Left renal cortex interstitium (tissue), 4 donors: ENCODE results near the gene TMPRSS4. TPM values are rescaled to one million over a fixed set of nuclear protein-coding genes. Genes with fewer than 3 reads are reported as not detected.

Source experiments
- DNase-seq, 4 donors: peaks; one replicate each; pipeline ENCODE4 v3.0.0-alpha.2; 2013; ENCODE audit warnings: low read depth in 4 of 4, low spot score in 2 of 4, missing footprints in 1 of 4
- polyA plus RNA-seq, 4 donors: library from polyadenylated mRNA; unstranded; fragments of 120-200 nt; gene quantifications; one replicate each; pipeline ENCODE4 v1.2.1, GENCODE V29; 2013; ENCODE audit not compliant: insufficient read length in 4 of 4

TMPRSS4 gene, protein sequence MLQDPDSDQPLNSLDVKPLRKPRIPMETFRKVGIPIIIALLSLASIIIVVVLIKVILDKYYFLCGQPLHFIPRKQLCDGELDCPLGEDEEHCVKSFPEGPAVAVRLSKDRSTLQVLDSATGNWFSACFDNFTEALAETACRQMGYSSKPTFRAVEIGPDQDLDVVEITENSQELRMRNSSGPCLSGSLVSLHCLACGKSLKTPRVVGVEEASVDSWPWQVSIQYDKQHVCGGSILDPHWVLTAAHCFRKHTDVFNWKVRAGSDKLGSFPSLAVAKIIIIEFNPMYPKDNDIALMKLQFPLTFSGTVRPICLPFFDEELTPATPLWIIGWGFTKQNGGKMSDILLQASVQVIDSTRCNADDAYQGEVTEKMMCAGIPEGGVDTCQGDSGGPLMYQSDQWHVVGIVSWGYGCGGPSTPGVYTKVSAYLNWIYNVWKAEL
- polyA plus RNA-seq, result 10 to 100 TPM; 25.8 to 39.6 (median 32.0) TPM

DNA sequence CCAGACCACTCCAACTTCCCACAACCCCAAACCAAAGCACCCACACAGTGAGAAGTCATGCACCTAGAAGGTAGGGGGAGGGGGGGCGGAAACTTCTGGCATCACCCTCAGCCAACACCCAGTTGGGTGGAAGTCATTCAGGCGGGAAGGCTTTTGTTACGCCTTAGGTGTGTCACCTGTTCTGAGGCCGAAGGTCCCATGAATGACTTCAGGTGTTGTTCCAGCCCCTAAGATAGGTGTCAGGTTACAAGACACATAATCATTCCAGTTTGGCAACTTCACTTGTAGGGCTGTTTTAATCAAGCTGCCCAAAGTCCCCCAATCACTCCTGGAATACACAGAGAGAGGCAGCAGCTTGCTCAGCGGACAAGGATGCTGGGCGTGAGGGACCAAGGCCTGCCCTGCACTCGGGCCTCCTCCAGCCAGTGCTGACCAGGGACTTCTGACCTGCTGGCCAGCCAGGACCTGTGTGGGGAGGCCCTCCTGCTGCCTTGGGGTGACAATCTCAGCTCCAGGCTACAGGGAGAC lies at the start of gene TMPRSS4:
Gene TMPRSS4, plus strand, starts transcription at position 325 of the 528 bp plus-strand sequence. CDS start 225 bp downstream, outside the sequence.
- peak in 1 of 4 donors; percentile 59 for DNase-seq

DNA sequence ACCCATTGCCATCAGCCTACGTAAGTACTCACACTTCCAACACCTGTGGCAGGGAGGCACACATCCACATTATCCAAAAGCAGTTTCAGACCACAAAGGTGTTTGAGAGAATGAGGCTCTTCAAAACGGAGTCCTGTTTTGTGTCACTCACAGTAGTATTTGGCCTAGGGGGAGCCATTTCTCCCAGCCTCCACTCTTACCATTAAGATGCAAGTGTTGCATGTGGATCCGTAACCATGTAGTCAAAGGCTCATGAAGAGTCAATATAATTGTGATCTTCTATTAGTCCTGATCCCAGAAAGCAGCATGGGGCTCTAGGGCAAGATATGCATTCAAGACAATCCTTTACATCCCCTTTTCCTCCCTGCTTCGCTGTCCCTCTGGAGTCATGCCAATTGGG lies 49.2 kb upstream of the TMPRSS4 start:
- no peak for DNase-seq

DNA sequence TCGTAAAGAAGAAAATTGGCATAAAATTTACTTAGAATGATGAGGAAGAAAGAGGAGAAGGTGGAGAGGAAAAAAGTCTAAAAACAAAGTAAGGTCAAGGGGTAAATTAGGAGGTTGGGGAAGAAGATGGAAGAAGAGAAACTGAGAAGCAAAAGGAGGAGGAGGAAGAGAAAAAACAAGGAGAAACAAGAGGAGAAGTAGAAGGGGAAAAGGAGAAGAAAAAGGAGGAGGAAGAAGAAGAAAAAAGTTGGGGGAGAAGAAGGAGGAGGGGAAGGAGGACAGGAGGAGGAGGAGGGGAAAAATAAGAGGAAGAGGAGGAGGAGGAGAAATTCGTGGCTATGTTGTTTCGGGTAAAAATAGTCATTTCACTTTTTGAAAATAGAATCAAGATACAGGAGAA lies 48.3 kb upstream of the TMPRSS4 start:
- no peak for DNase-seq

DNA sequence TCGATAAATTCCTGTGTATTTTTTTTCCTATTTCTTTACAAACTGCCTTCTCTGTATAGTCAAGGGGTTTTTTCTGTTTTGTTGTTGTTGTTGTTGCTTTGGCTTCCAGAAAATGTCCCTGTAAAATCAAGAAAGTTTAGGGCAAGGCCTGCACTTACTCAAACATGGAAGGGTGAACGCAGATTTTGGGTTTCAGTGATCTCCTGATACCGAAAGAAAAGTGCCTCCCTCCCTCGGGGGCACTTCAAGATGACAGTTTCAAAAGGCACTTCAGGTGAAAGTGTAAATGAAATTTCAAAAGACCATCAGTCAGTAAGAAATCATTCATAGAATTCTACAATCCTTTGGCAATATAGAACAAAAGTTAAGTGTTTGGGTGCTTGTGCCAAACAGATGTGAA lies 43.4 kb upstream of the TMPRSS4 start:
- DNase-seq, result no peak

DNA sequence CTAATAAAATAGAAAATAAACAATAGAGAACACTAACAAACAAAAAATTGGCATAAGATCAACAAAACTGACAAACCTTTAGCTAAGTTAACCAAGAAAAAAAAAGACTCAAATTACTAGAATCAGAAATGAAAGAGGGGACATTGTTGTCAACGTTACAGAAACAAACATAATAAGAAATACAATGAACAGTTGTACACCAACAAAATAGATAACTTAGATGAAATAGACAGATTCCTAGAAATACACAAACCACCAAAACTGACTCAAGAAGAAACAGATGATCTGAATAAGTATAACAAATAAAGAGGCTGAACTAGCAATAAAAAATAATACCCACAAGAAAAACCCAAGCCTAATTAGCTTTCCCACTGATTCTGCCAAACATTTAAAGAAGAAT lies 34.7 kb upstream of the TMPRSS4 start:
- no peak for DNase-seq

DNA sequence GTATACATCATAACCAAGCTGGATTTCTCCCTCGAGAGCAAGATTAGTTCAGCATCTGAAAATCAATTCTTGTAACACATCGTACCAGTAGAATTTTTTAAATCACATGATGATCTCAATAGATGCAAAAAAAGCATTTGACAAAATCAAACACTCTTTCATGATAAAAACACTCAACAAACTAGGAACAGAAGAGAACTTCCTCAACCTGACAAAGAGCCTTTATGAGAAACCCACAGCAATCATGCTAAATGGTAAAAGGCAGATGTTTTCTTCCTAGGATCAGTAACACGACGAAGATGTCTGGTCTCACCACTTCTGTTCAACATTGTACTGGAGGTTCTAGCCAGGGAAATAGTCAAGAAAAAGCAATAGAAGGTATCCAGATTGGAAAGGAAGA lies 34.1 kb upstream of the TMPRSS4 start:
- DNase-seq, result no peak

DNA sequence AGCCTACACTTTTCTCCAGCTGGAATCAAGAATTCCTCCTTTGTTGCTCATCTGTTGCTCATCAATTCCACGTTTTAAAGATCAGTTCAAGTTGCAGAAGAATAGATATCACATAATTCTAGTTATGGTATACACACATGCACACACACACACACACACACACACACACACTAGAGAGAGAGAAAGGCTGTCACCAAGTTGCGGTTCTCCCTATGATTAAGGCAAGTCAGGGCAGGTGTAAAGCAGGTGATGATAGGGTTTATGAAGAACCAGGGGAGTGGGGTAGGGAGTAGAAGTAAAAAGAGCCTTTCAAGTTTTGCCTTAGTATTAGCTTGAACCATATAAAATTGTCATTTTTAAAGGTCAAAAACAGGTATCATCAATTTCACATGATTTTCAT lies 31.7 kb upstream of the TMPRSS4 start:
- no peak for DNase-seq

DNA sequence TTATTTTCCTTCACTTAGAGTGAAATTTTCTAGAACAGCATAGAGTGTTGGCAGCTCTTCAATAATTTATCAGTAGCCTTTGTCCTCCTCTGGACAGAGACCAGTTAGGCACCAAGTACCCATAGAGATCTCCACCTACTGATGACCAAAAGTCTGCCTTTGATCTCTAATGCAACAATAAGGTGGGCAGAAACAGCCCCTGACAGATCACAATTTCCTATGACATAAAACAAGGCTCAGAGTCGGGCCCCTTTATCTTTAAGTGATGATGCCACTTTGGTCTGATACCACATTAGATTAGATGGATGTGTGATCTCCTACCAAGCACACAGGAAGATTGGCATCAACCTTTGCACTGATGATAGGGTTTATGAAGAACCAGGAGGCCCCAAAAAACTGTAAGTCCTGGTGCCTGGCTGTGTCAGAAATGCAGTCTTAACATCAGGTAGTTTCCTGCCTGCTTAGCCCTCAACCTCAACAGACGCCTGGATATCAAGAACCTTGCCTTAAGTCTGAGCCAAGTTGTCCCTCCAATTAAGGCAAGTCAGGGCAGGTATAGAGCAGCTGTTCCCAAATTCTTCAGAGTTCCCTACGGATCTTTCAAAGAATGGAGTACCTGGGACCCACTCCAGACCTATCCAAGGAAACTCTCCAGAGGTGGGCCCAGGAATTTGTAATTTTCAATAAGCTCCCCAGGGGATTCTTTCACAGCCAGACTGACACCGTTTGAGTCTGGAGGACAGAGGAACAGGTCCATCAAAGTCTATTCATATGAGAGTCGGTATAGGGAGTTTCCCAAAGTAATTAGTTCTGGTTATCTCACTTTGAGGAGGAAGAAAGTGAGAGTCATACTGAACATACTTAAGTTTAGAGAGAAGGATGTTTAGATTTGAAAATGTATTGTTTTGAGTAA lies 30.6 kb upstream of the TMPRSS4 start:
- DNase-seq, result no peak

DNA sequence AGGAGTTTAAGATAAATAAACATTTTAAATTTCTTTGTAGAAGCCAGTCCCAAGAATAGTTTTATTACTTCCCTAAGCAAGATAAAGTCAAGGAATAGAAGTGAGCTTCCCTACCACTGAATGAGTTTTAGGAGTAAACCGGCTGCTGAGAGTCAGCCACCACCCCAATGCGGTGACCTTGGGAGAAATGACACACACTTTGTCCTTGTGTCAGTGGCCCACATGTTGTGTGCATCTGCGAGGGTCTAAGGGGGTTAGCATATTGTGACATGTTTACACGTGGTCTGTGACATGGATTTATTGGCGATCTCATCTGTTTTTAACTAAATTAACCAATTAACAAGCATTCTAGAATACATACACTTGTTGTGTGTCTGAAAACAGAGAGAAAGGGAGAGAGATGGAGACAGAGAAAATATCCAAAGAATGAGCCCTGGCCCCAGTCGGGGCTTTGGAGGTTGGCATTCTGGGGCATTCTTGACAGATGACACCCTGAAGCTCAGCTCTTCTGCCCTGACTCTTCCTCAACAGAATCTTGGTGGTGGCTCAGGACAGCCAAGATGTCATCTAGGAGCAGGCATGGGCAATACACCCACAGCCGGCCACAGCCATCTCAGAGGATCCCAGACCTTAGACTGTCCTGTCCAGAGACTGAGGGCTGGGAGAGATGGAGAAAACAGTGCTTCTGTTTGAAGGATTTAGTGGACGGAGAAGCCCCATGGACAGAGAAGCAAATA lies 29.7 kb upstream of the TMPRSS4 start:
- DNase-seq, result no peak

DNA sequence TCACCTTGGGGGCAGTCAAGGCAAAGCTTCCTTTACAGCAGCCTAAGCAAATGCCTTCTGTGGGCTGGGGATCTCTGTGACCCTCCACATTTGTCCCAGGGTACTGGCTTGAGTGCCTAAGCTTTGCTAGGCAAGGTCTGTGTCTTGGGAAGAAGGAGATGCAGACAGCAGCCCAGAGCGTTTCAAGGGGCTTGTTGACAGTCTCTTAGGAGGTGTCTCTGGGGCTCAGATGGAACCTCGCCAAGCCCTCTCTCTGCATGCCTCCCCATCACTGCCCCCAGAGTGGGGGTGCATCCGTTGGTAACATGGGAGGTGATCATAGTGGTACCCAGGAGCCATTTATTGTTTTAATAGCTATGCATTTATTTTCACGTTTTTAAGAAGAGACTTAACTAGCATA lies 29.1 kb upstream of the TMPRSS4 start:
- DNase-seq, result no peak

DNA sequence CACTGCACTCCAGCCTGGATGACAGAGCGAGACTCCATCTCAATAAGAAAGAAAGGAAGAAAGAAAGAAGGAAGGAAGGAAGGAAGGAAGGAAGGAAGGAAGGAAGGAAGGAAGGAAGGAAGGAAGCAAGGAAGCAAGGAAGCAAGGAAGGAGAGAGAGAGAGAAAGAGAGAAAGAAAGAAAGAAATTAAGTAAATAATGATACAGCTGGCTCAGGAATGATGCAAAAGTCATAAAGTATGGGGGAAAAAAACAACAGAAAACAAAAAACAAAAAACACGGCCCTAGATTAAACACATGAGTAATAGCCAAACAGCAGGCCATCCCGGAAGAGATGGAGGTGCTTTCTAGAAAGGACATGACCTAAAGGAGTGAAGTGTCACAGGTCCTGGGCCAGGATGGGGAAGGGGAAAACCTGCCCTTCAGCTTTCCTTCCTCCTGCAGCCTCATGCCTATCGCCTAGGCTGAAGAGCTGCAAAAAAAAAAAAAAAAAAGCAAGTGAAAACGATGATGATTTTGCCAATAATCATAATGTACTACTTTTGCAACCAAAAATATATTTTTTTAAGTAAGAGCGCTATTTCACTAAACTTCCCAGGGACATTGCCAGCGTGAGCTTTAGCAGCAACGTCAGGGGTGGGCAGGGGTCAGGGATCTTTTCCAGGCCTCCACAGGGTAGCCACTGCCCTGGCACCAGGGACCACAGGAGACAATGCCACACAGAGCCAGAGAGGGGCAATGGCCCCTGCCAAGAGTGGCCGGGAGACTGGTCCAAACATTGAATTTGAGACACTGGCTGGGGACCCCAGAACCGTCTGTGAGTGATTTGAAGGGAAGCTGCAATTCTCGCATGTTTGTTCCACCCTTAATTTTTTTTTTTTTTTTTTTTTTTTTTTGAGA lies 28.2 kb upstream of the TMPRSS4 start:
- no peak for DNase-seq

DNA sequence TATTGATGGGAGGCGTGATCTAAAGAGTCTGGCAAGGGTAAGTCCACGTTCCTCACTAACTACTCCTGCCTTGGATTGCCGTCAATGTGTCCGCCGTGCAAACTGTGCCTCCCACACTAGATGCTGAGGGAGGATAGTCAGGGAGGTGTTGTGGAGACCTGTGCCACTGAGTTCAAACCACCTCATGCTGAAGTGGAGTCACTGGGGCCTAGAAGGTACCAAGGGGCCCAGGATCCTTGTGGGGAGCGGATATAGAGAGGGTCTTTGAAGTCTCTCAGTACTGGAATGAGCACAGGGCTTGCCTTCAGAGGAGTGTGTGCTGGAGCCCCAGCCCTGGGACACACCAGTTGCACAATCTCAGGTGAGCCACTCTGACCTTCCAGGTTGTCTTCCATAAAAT lies 27.1 kb upstream of the TMPRSS4 start:
- DNase-seq, result no peak

DNA sequence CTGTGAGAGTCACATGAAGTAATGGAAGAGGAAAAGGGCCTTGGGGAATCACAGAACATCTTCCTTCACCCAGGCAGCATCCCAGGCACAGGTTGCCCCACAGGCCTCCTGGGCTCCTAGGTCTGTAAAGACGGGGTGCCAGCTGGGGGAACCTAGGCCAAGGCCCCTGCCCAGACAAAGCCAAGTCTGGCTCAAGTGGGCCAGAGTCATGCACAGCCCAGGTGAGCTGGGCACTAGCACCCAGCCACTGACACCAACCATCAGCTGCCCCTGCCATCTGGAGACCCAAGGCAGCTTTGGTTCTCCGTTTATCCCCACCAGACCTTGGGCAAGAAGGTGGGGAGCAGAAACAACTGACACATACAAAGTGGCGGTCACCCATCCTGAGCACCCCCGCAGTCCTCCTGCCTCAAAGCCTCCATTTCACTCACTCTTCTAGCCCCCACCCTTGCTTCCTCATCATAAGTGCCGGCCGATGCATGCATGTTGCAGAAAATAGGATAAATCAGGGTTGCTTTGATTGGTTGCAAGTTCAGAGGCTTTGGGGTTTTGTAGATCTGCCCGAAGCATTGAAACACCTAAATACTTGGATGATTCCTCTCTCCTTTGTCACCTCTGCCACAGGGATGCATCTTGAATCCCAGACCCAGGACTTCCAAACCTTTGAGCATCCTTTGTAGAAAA lies 26.5 kb upstream of the TMPRSS4 start:
- no peak for DNase-seq

DNA sequence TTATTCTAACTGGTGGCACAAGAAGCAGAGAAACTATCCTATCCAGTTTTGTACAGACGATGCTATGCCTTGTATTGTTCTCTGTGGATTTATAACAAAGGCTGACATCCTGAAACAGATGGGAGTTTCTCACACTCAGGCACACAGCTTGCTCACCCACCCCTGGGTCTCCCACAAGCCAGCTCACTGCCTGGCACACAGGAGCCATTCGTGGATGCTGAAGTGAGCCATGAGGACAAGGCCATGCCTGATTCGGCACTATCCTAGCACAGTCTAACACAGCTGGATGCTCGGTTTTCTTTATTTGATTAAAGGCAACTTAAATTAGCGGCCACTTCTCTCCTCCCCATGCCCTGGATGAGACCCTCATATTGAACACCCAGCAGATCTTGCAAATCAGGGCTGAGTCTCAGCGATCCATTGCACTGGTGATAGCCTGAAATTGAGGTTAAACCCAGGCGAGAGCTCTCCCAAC lies 25.7 kb upstream of the TMPRSS4 start:
- DNase-seq, result no peak

DNA sequence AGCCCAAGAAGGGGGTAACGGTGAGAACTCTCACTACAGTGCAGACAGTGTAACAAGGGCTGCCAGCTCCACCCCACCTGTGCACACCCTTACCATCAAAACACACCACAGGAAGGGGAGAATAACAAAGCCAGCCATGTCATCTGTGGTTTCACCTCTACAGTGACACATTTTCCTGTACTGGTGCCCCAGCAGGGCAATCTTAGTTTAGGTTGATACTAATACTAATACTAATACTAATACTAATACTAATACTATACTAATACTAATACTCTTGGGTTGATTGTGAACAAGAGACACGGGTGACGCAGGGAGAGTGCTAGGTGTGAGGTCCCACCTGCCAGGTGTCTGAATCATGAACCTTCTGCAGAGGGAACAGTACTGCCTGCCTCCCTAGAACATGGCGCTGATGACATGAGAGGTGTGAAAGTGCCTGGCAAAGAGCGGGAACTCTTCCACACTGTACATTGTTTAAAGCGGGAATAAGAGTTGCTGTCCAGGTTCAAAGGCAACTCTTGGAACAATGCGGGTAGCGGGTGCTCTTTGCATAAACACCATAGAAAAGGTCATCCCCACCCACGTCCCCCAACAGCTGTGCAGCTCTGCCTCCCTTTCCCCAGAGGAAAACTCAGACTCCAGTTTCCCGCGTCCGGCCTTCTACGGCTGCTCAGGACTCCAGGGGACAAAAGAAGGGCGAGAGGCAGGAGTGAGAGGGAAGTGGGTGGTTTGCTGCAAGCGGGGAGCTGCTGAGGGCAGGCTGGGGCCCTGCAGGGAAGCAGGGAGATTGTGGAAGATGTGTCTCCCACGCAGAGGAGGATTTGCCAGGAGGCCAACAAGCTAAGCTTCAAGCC lies 25.0 kb upstream of the TMPRSS4 start:
- no peak for DNase-seq

DNA sequence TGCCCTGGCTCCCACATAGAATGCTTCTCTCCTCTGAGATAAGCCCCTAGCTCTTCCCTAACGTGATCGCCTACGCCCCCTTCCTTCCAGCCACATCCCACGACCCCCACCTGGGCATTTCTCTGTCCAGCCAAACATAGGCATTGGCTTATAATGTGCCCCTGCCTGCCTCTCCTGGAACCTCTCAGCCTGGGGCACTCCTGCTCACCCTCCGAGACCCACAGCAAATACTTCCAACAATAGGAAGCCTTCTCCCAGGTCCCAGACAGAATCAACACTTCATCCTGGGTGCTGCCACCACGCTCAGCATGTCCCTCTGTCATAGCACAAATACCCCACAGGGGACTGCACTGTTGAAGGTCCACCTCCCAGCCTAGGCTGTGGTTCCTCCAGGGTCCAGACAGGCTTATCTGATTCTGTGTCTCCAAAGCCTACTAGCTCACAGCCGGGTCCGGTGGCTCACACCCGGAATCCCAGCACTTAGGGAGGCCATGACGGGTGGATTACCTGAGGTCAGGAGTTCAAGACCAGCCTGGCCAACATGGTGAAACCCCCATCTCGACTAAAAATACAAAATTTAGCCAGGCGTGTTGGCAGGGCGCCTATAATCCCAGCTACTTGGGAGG lies 24.2 kb upstream of the TMPRSS4 start:
- no peak for DNase-seq
